GM12892 (cell line): ENCODE data around the gene TSC1.

Experiments
- POLR2A ChIP-seq: IDR thresholded peaks from 2 replicates; pipeline ENCODE4 v1.6.1; 2011; ENCODE audit warnings: low read depth, low read length, control low read depth
- POLR2AphosphoS5 ChIP-seq: IDR thresholded peaks from 2 replicates; pipeline ENCODE4 v1.6.1; 2011; ENCODE audit warnings: low read depth, low read length, control low read depth

DNA sequence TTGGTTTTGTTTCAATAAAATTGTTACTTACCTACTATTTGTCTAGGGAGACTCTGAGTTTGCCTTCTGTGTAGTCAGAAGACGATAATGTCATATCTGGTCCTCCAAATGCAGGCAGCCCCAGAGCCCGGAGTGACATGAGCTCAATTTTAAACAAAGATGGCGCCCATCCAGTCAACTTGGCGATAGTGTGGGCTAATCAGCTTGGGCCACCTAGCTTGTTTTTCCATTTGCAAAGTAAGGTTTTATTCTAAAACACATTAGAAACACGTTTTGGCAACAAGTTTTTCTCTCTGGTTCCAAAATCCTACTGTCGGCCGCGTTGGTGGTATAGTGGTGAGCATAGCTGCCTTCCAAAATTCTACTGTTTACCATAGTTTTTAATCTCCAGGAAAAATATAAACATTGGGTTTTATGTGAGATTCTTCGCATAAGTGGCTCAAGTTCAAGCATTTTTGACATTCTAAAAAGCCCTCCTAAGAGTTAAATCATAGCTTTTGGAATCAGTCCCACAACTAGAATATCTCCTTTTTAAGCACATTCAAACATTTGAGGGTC is 13.2 kb downstream of the TSC1 start:
- TF ChIP-seq POLR2A, result no peak
- no peak for TF ChIP-seq POLR2AphosphoS5
